Stimulated activated naive B cell treated with anti-CD40 and anti-IgM and Interleukin-4, amounts not matched to agents 10 μg/mL and 1 μg/mL and 100 μg/mL, for 72 hours (primary cell): ENCODE measurements around the gene HABP4.

Experiments used
- ATAC-seq, 2 donors: fragments of 150-1000 bp; cut with Tn5 transposase; replicated peaks; 2 replicates each; pipeline ENCODE4 v1.10.0; 2021; ENCODE audit warnings: moderate library complexity in 1 of 2
- DNase-seq: peaks from one replicate; pipeline ENCODE4 v3.0.0; 2021
- H3K27ac Mint-ChIP-seq: one replicate; pipeline ENCODE4 v1.8.0; 2022; ENCODE audit warnings: mild to moderate bottlenecking, mixed read lengths
- H3K27me3 Mint-ChIP-seq, 2 donors: one replicate each; pipeline ENCODE4 v1.8.0; 2022; ENCODE audit warnings: mixed read lengths in 2 of 2
- H3K36me3 Mint-ChIP-seq, 2 donors: one replicate each; pipeline ENCODE4 v1.8.0; 2022; ENCODE audit warnings: mixed read lengths in 2 of 2, mild to moderate bottlenecking in 1 of 2
- H3K4me1 Mint-ChIP-seq, 2 donors: one replicate each; pipeline ENCODE4 v1.8.0; 2022; ENCODE audit warnings: mixed read lengths in 2 of 2, mild to moderate bottlenecking in 1 of 2
- H3K4me3 Mint-ChIP-seq, 2 donors: one replicate each; pipeline ENCODE4 v1.8.0; 2022; ENCODE audit warnings: mild to moderate bottlenecking in 2 of 2, mixed read lengths in 2 of 2, moderate library complexity in 1 of 2
- H3K9me3 Mint-ChIP-seq, 2 donors: one replicate each; pipeline ENCODE4 v1.8.0; 2022; ENCODE audit warnings: mixed read lengths in 2 of 2, mild to moderate bottlenecking in 1 of 2

Gene HABP4

GRCh38 chr9:96523374-96523773 lies 73.4 kb downstream of the HABP4 start:
- no peak for ATAC-seq

GRCh38 chr9:96524045-96524444 lies 74.1 kb downstream of the HABP4 start:
- no peaks in the 10 kb centered on the region for H3K27me3 Mint-ChIP-seq
- DNase-seq: no peak
- H3K4me1 Mint-ChIP-seq: no peaks in the 10 kb centered on the region
- peaks cover 3 to 6% of the 10 kb centered on the region in 2 donors for H3K36me3 Mint-ChIP-seq
- ATAC-seq: no peak
- H3K4me3 Mint-ChIP-seq: no peak overlapping the region
- peaks cover 1 to 3% of the 10 kb centered on the region in 2 donors for H3K9me3 Mint-ChIP-seq
- no peak overlapping the region for H3K27ac Mint-ChIP-seq

More at GRCh38 chr9:96523374-96523773, 73.4 kb downstream of the HABP4 start:
- DNase-seq: no peak
- H3K27ac Mint-ChIP-seq: no peak overlapping the region
- no peaks in the 10 kb centered on the region for H3K27me3 Mint-ChIP-seq
- H3K9me3 Mint-ChIP-seq: peaks cover 1 to 3% of the 10 kb centered on the region in 2 donors
- no peaks in the 10 kb centered on the region for H3K4me1 Mint-ChIP-seq
- H3K36me3 Mint-ChIP-seq: peaks cover 3 to 6% of the 10 kb centered on the region in 2 donors
- no peak overlapping the region for H3K4me3 Mint-ChIP-seq

- DNase-seq (no peak), ATAC-seq (no peak)
- Mint-ChIP-seq H3K36me3 (peaks cover 3 to 6% of the 10 kb centered on the region in 2 donors), H3K27me3 (no peaks in the 10 kb centered on the region), H3K4me1 (no peaks in the 10 kb centered on the region), H3K9me3 (peaks cover 1 to 3% of the 10 kb centered on the region in 2 donors), H3K27ac (no peak overlapping the region), H3K4me3 (no peak overlapping the region)
Observed at GRCh38 chr9:96524764-96525163, 74.8 kb downstream of the HABP4 start.

- no peak overlapping the region for H3K4me3 Mint-ChIP-seq
- H3K4me1 Mint-ChIP-seq: no peaks in the 10 kb centered on the region
- no peak overlapping the region for H3K27ac Mint-ChIP-seq
- H3K9me3 Mint-ChIP-seq: peaks cover 0 to 7% of the 10 kb centered on the region in 2 donors
- DNase-seq: no peak
- H3K27me3 Mint-ChIP-seq: peaks cover 0 to 4% of the 10 kb centered on the region in 2 donors
- no peak for ATAC-seq
- peaks cover 17% of the 10 kb centered on the region in 2 donors for H3K36me3 Mint-ChIP-seq
Observed at GRCh38 chr9:96532173-96532572, 82.2 kb downstream of the HABP4 start.

- H3K4me1 Mint-ChIP-seq: no peaks in the 10 kb centered on the region
- no peaks in the 10 kb centered on the region for H3K9me3 Mint-ChIP-seq
- ATAC-seq: no peak
- H3K36me3 Mint-ChIP-seq: peaks cover 2 to 3% of the 10 kb centered on the region in 2 donors
- H3K4me3 Mint-ChIP-seq: no peak overlapping the region
- DNase-seq: no peak
- no peaks in the 10 kb centered on the region for H3K27me3 Mint-ChIP-seq
- no peak overlapping the region for H3K27ac Mint-ChIP-seq
Observed at GRCh38 chr9:96540106-96540505, 90.1 kb downstream of the HABP4 start.
